GM12878 (cell line): ENCODE data around the gene PDZD2. TPM values are rescaled to one million over a fixed set of nuclear protein-coding genes. Genes with fewer than 3 reads are reported as not detected.

Experiments
- ATAC-seq: fragments of 200-7000 bp; cut with Tn5 transposase; 3 replicates; pipeline ENCODE4 v1.9.1; 2020; ENCODE audit warnings: mild to moderate bottlenecking, moderate library complexity
- BruUV-seq: library from RNA; stranded (reverse); fragments of 400-500 nt; replicated peaks from 2 replicates; lab custom pipeline; 2021; lab: Mats Ljungman, UMichigan
- CTCF ChIA-PET: fragments of 300-600 bp; sonication (Branson Sonifier 250); formaldehyde crosslinking; extraction: SDS; loops from one replicate; lab custom pipeline; 2021; ENCODE audit warnings: inconsistent platforms; lab: Yijun Ruan, JAX
- POLR2A ChIA-PET: fragments of 350-600 bp; formaldehyde crosslinking; extraction: SDS; loops from one replicate; lab custom pipeline; 2021; ENCODE audit warnings: inconsistent platforms; lab: Charles Lee
- RAD21 ChIA-PET: fragments of 300-600 bp; sonication (Branson Sonifier 250); formaldehyde crosslinking; loops from one replicate; lab custom pipeline; 2023; ENCODE audit warnings: antibody characterized with exemption; ENCODE audit not compliant: unreplicated experiment; lab: Charles Lee
- SMC1A ChIA-PET: fragments of 300-600 bp; sonication (Branson Sonifier 250); formaldehyde crosslinking; loops from one replicate; lab custom pipeline; 2023; ENCODE audit not compliant: unreplicated experiment, uncharacterized antibody; lab: Charles Lee
- DNase-seq: peaks from one replicate; pipeline ENCODE4 v3.0.0-alpha.2; 2011; ENCODE audit warnings: low read depth, low spot score
- FAIRE-seq: peaks from 3 replicates; lab custom pipeline; 2011; peaks lifted over from hg19 to GRCh38; lab: Jason Lieb, UNC
- H2AFZ ChIP-seq: 2 replicates; pipeline ENCODE4 v1.6.0; 2011; ENCODE audit warnings: low read depth, low read length, control low read depth; ENCODE audit not compliant: control insufficient read depth
- H3K27ac ChIP-seq: 2 replicates; pipeline ENCODE4 v1.5.1; 2011; ENCODE audit warnings: control low read depth; ENCODE audit not compliant: control insufficient read depth, insufficient read depth
- H3K27me3 ChIP-seq, 2 experiments: replicated peaks in 1 of 2; 2 replicates each; pipeline versions ENCODE4 v1.6.0 to v1.6.1; 2011; ENCODE audit warnings: low read length in 1 of 2; ENCODE audit not compliant: control insufficient read depth in 2 of 2, insufficient read depth in 2 of 2
- H3K36me3 ChIP-seq, 2 experiments: 2 replicates each; pipeline ENCODE4 v1.5.1; 2011; ENCODE audit warnings: low read length in 1 of 2; ENCODE audit not compliant: control insufficient read depth in 2 of 2, insufficient read depth in 2 of 2
- H3K4me1 ChIP-seq: 2 replicates; pipeline ENCODE4 v1.6.1; 2011; ENCODE audit warnings: mild to moderate bottlenecking, low read length, moderate library complexity, mixed read lengths; ENCODE audit not compliant: control insufficient read depth, insufficient read depth
- H3K4me2 ChIP-seq: 2 replicates; pipeline ENCODE4 v1.6.0; 2011; ENCODE audit warnings: control low read depth; ENCODE audit not compliant: control insufficient read depth, insufficient read depth
- H3K4me3 ChIP-seq: fragments of 200-600 bp; sonication (generic); 2 replicates; pipeline ENCODE4 v1.5.1; 2016
- H3K79me2 ChIP-seq: 2 replicates; pipeline ENCODE4 v1.6.0; 2011; ENCODE audit warnings: low read length; ENCODE audit not compliant: control insufficient read depth, insufficient read depth
- H3K9ac ChIP-seq: 2 replicates; pipeline ENCODE4 v1.8.0; 2011; ENCODE audit warnings: low read length, control low read depth, mixed read lengths; ENCODE audit not compliant: control insufficient read depth, insufficient read depth
- H3K9me3 ChIP-seq: replicated peaks from 3 replicates; pipeline ENCODE4 v1.5.1; 2011; ENCODE audit warnings: mild to moderate bottlenecking, low read length; ENCODE audit not compliant: control insufficient read depth, insufficient read depth
- H4K20me1 ChIP-seq: 2 replicates; pipeline ENCODE4 v1.6.0; 2011; ENCODE audit not compliant: control insufficient read depth, insufficient read depth
- CBX3 ChIP-seq: fragments of 200-600 bp; sonication (generic); IDR thresholded peaks from 2 replicates; pipeline ENCODE4 v1.6.1; 2016; ENCODE audit warnings: low read depth, borderline replicate concordance
- ESRRA ChIP-seq: IDR thresholded peaks from 2 replicates; pipeline ENCODE4 v1.6.1; 2012; ENCODE audit warnings: mild to moderate bottlenecking, low read length, improper control_type of control experiment
- HCFC1 ChIP-seq: fragments of 150-350 bp; IDR thresholded peaks from 2 replicates; pipeline ENCODE4 v1.6.1; 2014; ENCODE audit warnings: low read length
- MTA3 ChIP-seq: IDR thresholded peaks from 2 replicates; pipeline ENCODE4 v1.6.1; 2012; ENCODE audit warnings: low read length, inconsistent platforms, borderline replicate concordance
- NBN ChIP-seq: fragments of 450-650 bp; IDR thresholded peaks from 2 replicates; pipeline ENCODE4 v1.6.1; 2016
- RFX5 ChIP-seq: IDR thresholded peaks from 2 replicates; pipeline ENCODE4 v1.6.1; 2011; ENCODE audit warnings: low read depth, low read length, improper control_type of control experiment
- SREBF2 ChIP-seq: IDR thresholded peaks from 2 replicates; pipeline ENCODE4 v1.6.1; 2012; ENCODE audit warnings: mild to moderate bottlenecking, low read length
- TCF7 ChIP-seq: IDR thresholded peaks from 2 replicates; pipeline ENCODE4 v1.6.1; 2014; ENCODE audit warnings: antibody characterized with exemption, borderline replicate concordance
- WGBS: methylation state at CpG from one replicate; pipeline ENCODE4 v1.1.6; 2016; ENCODE audit warnings: low lambda C conversion rate; ENCODE audit not compliant: insufficient replicate concordance, insufficient coverage; ENCODE audit errors: missing lambda C conversion rate; 5-methylcytosine and 5-hydroxymethylcytosine counted together
- in situ Hi-C: fragments of 300-500 bp; cut with MboI; formaldehyde crosslinking; loops from 9 replicates; pipeline ENCODE4 v1.14.3; 2018; ENCODE audit warnings: mixed read lengths
- intact Hi-C: fragments of 100-400 bp; cut with micrococcal nuclease; formaldehyde crosslinking; loops from one replicate; pipeline ENCODE4 v1.14.2; 2022; ENCODE audit not compliant: unreplicated experiment
- polyA plus RNA-seq, 11 experiments: library from polyadenylated mRNA; depleted of rRNA in 4 of 11; unstranded in 6 of 11; stranded (reverse) in 5 of 11; fragments of >200 nt; fragmentation: Nextera tagmentation in 4 of 11; fragmentation: Illumina TruSeq in 1 of 11; extraction: Ambion mirVana in 4 of 11; extraction: Trizol in 1 of 11; gene quantifications; 1 replicate in 1 of 11; 2 replicates in 10 of 11; pipeline versions ENCODE4 v1.2.1 to v1.2.3, GENCODE V29; 2011 to 2016; ENCODE audit warnings: inconsistent platforms in 2 of 11, missing spikeins in 2 of 11, low read depth in 1 of 11
- total RNA-seq, 4 experiments: library from RNA; depleted of rRNA in 3 of 4; stranded (reverse); fragments of >200 nt in 3 of 4; fragmentation: Illumina TruSeq in 1 of 4; extraction: Trizol in 1 of 4; gene quantifications; 2 replicates each; pipeline versions ENCODE4 v1.2.1 to v1.2.3, GENCODE V29; 2013 to 2021
- TF ChIP-seq, protein P1 (sequence below), 3 experiments: IDR thresholded peaks in 2 of 3; conservative IDR thresholded peaks in 1 of 3; 2 replicates each; pipeline ENCODE4 v1.5.1; 2011; ENCODE audit warnings: low read depth in 3 of 3, low read length in 3 of 3, mild to moderate bottlenecking in 3 of 3, control low read depth in 2 of 3, moderate library complexity in 2 of 3, inconsistent platforms in 1 of 3, mixed read lengths in 1 of 3; ENCODE audit not compliant: control insufficient read depth in 2 of 3, insufficient read depth in 1 of 3; ENCODE audit errors: extremely low read depth in 1 of 3

PDZD2 gene
- total and polyA plus RNA-seq, 10 of the 15 experiments (the other 5 are each of a cell fraction or from before 2014, with no cell fraction given) = 0.01 to 0.58 (median 0.29) TPM; not detected in 3

DNA sequence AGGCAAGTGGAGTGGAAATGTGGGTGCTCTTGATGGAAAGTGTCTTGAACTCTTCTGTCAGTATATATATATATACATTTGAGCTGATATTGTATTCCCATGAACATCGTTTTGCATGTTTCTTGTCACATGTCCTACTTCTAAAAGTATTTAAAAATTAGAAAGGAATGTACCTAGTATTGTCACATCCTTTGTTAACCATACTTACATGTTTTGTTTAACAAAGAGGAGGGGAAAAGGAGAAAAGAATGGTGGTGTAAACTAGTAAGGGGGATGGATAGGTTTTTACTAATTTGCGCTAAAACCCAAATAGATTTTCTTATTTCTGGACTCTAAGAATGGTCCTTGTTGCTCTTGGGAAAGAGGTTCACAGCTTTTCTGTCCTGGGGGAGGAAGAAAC, 353.4 kb downstream of the PDZD2 start:
- POLR2A ChIA-PET = no interaction called here
- Histone ChIP-seq H4K20me1 (no peaks in the 10 kb centered on the region), H3K4me3 (no peak overlapping the region), H3K79me2 (no peaks in the 10 kb centered on the region), H3K4me1 (peaks cover 24% of the 10 kb centered on the region), H3K27ac (no peak overlapping the region), H3K27me3 (no peaks in the 10 kb centered on the region; a peak in 1 of 4 replicates), H3K36me3 (no peaks in the 10 kb centered on the region), H3K9ac (no peak overlapping the region), H3K4me2 (no peak overlapping the region), H2AFZ (no peak overlapping the region), H3K9me3 (no peaks in the 10 kb centered on the region; the same call in 2 of the 3 replicates)
- TF ChIP-seq NBN (no peak), RFX5 (no peak), SREBF2 (no peak), CBX3 (no peak), MTA3 (no peak), TCF7 (no peak), ESRRA (no peak), HCFC1 (no peak)
- TF ChIP-seq, protein P1, sequence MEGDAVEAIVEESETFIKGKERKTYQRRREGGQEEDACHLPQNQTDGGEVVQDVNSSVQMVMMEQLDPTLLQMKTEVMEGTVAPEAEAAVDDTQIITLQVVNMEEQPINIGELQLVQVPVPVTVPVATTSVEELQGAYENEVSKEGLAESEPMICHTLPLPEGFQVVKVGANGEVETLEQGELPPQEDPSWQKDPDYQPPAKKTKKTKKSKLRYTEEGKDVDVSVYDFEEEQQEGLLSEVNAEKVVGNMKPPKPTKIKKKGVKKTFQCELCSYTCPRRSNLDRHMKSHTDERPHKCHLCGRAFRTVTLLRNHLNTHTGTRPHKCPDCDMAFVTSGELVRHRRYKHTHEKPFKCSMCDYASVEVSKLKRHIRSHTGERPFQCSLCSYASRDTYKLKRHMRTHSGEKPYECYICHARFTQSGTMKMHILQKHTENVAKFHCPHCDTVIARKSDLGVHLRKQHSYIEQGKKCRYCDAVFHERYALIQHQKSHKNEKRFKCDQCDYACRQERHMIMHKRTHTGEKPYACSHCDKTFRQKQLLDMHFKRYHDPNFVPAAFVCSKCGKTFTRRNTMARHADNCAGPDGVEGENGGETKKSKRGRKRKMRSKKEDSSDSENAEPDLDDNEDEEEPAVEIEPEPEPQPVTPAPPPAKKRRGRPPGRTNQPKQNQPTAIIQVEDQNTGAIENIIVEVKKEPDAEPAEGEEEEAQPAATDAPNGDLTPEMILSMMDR (IDR thresholded peaks at IDR 0.05 in 2 of 3, conservative IDR thresholded peaks at IDR 0.05 in 1 of 3; ENCODE audit: control insufficient read depth in 2 of 3, extremely low read depth in 1 of 3, insufficient read depth in 1 of 3, low read depth in 3 of 3, low read length in 3 of 3) = no peak
- CTCF ChIA-PET = no interaction called here
- intact Hi-C loops = no loop called here
- BruUV-seq = no TSS peak
- FAIRE-seq (no peak), ATAC-seq (no peak), DNase-seq (no peak)
- WGBS = 28% methylated on average over 2 of the region's 2 CpGs
- in situ Hi-C loops = no loop called here
- SMC1A ChIA-PET = no interaction called here
- RAD21 ChIA-PET = no interaction called here
